ENCODE measurements around the gene STK10.

The STK10 gene

GRCh38 chr5:172044631-172045314 lies 143.3 kb downstream of the STK10 start:
- TF ChIP-seq, protein P1, sequence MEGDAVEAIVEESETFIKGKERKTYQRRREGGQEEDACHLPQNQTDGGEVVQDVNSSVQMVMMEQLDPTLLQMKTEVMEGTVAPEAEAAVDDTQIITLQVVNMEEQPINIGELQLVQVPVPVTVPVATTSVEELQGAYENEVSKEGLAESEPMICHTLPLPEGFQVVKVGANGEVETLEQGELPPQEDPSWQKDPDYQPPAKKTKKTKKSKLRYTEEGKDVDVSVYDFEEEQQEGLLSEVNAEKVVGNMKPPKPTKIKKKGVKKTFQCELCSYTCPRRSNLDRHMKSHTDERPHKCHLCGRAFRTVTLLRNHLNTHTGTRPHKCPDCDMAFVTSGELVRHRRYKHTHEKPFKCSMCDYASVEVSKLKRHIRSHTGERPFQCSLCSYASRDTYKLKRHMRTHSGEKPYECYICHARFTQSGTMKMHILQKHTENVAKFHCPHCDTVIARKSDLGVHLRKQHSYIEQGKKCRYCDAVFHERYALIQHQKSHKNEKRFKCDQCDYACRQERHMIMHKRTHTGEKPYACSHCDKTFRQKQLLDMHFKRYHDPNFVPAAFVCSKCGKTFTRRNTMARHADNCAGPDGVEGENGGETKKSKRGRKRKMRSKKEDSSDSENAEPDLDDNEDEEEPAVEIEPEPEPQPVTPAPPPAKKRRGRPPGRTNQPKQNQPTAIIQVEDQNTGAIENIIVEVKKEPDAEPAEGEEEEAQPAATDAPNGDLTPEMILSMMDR (IDR thresholded peaks at IDR 0.05; ENCODE audit: insufficient read depth, low read depth, low read length, missing control alignments): no peak
- DNase-seq (ENCODE audit: low read depth): no peak
- no peak overlapping the region for H3K4me3 ChIP-seq (ENCODE audit: low read depth, low read length)

DNA sequence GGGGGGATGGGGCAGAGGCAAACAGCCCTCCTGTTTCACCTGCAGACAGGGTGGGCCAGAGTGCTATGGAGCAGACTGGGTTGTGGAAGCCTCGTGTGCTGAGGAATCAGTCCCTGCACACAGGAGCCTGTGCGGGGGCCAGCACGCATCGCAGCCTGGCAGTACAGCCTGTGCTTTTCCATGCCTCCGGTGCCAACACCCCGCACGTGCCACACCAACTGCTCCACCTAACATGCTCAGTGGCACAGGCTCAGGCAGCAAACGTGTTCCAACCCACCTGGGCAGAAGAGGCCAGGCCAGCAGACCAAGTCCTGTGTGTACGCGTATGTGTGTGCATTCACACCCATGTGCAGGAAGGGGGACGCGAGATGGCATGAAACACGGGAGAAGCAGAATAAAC lies 144.2 kb downstream of the STK10 start:
- TF ChIP-seq, protein P1 (IDR thresholded peaks at IDR 0.05; ENCODE audit: insufficient read depth, low read depth, low read length, missing control alignments): no peak
- no peak overlapping the region for H3K4me3 ChIP-seq (ENCODE audit: low read depth, low read length)

DNA sequence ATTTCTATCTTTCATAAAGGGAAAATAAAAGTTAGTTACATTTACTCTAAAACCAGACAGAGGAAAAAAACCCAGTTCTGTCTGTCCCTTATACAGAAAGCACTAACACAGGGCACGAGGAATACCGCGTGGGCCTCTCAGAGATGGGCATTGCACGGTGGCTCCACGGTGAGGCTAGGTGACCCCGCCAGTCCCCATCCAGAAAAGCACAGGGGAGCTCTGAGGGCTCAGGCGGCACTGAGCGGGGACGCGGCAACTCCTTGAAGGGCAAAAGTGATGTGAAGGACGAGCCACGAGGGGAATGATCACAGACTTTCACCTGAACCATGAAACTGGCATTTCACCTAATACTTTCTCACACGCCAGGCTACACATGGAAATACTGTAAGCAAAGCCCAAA lies 145.8 kb downstream of the STK10 start:
- DNase-seq (ENCODE audit: low read depth): no peak
- TF ChIP-seq, protein P1 (IDR thresholded peaks at IDR 0.05; ENCODE audit: insufficient read depth, low read depth, low read length, missing control alignments): no peak
- H3K4me3 ChIP-seq (ENCODE audit: low read depth, low read length): no peak overlapping the region

More for the DNA sequence above, 144.2 kb downstream of the STK10 start:
- no peak for DNase-seq (ENCODE audit: low read depth)

GRCh38 chr5:172038167-172038566 lies 149.9 kb downstream of the STK10 start:
- no peak overlapping the region for H3K4me3 ChIP-seq (ENCODE audit: low read depth, low read length)
- DNase-seq (ENCODE audit: low read depth): no peak
- TF ChIP-seq, protein P1 (IDR thresholded peaks at IDR 0.05; ENCODE audit: insufficient read depth, low read depth, low read length, missing control alignments): no peak

DNA sequence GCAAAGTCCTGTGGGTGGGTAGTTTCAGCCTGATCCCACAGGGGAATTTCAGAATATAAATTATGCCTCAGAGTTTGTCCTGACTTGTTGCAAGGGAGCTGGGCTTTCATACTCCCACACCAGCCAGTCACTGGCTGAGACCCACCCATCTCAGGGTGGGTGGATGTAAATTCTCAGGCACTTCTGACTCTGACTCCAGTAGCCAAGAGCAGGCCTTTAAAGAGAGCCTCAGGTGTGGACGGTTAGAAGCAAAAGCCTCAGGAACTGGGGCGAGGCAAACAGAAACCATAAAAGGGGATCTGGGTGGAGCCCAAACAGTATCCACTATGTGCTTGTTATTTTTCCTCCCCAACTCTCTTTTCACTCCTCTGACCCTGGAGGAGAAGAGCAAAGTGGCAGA lies 153.0 kb downstream of the STK10 start:
- no peak overlapping the region for H3K4me3 ChIP-seq (ENCODE audit: low read depth, low read length)
- DNase-seq (ENCODE audit: low read depth): peak; percentile 65
- TF ChIP-seq, protein P1 (IDR thresholded peaks at IDR 0.05; ENCODE audit: insufficient read depth, low read depth, low read length, missing control alignments): no peak

- no peak overlapping the region for H3K4me3 ChIP-seq (ENCODE audit: low read depth, low read length)
- no peak for DNase-seq (ENCODE audit: low read depth)
- TF ChIP-seq, protein P1 (IDR thresholded peaks at IDR 0.05; ENCODE audit: insufficient read depth, low read depth, low read length, missing control alignments): no peak
These were observed 156.0 kb downstream of the STK10 start for GRCh38 chr5:172031894-172032461.

GRCh38 chr5:172029876-172030275 lies 158.1 kb downstream of the STK10 start:
- TF ChIP-seq, protein P1 (IDR thresholded peaks at IDR 0.05; ENCODE audit: insufficient read depth, low read depth, low read length, missing control alignments): no peak
- DNase-seq (ENCODE audit: low read depth): no peak
- no peak overlapping the region for H3K4me3 ChIP-seq (ENCODE audit: low read depth, low read length)

All from GM12865 (cell line).